Smooth muscle cell (in vitro differentiated cells): Measurements from ENCODE around the gene SUGCT. TPM values are rescaled to one million over a fixed set of nuclear protein-coding genes. Genes with fewer than 3 reads are reported as not detected.

Source experiments
- DNase-seq: peaks from one replicate; lab custom pipeline; 2025; ENCODE audit not compliant: unreplicated experiment; lab: John Stamatoyannopoulos, UW
- H2AFZ ChIP-seq: fragments of 200-600 bp; sonication (generic); 2 replicates; pipeline ENCODE4 v1.6.0; 2016; ENCODE audit warnings: antibody characterized with exemption, low read depth, mild to moderate bottlenecking
- H3F3A ChIP-seq: fragments of 200-600 bp; sonication (generic); 2 replicates; pipeline ENCODE4 v1.6.0; 2017; ENCODE audit warnings: antibody characterized with exemption, low read depth
- H3K27ac ChIP-seq: fragments of 200-600 bp; sonication (generic); 2 replicates; pipeline ENCODE4 v1.5.1; 2016; ENCODE audit warnings: low read depth, mild to moderate bottlenecking
- H3K27me3 ChIP-seq: fragments of 200-600 bp; sonication (generic); 2 replicates; pipeline ENCODE4 v1.6.1; 2016; ENCODE audit warnings: low read depth, mild to moderate bottlenecking
- H3K36me3 ChIP-seq: fragments of 200-600 bp; sonication (generic); 2 replicates; pipeline ENCODE4 v1.5.1; 2016; ENCODE audit warnings: low read depth
- H3K4me1 ChIP-seq: fragments of 200-600 bp; sonication (generic); 2 replicates; pipeline ENCODE4 v1.5.1; 2016; ENCODE audit warnings: low read depth
- H3K4me2 ChIP-seq: fragments of 200-600 bp; sonication (generic); 2 replicates; pipeline ENCODE4 v1.6.0; 2016; ENCODE audit warnings: mild to moderate bottlenecking
- H3K4me3 ChIP-seq: fragments of 200-600 bp; sonication (generic); 2 replicates; pipeline ENCODE4 v1.5.1; 2016; ENCODE audit warnings: mild to moderate bottlenecking
- H3K79me2 ChIP-seq: fragments of 200-600 bp; sonication (generic); 2 replicates; pipeline ENCODE4 v1.6.0; 2016; ENCODE audit warnings: low read depth, mild to moderate bottlenecking
- H3K9ac ChIP-seq: fragments of 200-600 bp; sonication (generic); 2 replicates; pipeline ENCODE4 v1.6.0; 2016; ENCODE audit warnings: low read depth
- H3K9me3 ChIP-seq: fragments of 200-600 bp; sonication (generic); replicated peaks from 2 replicates; pipeline ENCODE4 v1.5.1; 2016; ENCODE audit warnings: low read depth
- H4K20me1 ChIP-seq: fragments of 200-600 bp; sonication (generic); 2 replicates; pipeline ENCODE4 v1.6.0; 2016; ENCODE audit warnings: low read depth
- WGBS: methylation state at CpG from one replicate; pipeline ENCODE4 v1.1.7; 2016; ENCODE audit warnings: low lambda C conversion rate; 5-methylcytosine and 5-hydroxymethylcytosine counted together
- polyA plus RNA-seq: library from polyadenylated mRNA; unstranded; fragments of >200 nt; fragmentation: Nextera tagmentation; extraction: Ambion mirVana; gene quantifications from 2 replicates; pipeline ENCODE4 v1.2.1, GENCODE V29; 2016
- total RNA-seq: library from RNA; depleted of rRNA; stranded (reverse); fragments of >200 nt; gene quantifications from 2 replicates; pipeline ENCODE4 v1.2.3, GENCODE V29; 2014
- TF ChIP-seq, protein P1 (sequence below): fragments of 200-600 bp; sonication (generic); IDR thresholded peaks from 2 replicates; pipeline ENCODE4 v1.5.1; 2017; ENCODE audit warnings: borderline replicate concordance, mild to moderate bottlenecking, antibody characterized with exemption; ENCODE audit not compliant: insufficient read depth, poor library complexity, severe bottlenecking

Gene SUGCT
- total and polyA plus RNA-seq, 2 experiments from 2014 or later: 16.9 to 65.8 TPM

DNA sequence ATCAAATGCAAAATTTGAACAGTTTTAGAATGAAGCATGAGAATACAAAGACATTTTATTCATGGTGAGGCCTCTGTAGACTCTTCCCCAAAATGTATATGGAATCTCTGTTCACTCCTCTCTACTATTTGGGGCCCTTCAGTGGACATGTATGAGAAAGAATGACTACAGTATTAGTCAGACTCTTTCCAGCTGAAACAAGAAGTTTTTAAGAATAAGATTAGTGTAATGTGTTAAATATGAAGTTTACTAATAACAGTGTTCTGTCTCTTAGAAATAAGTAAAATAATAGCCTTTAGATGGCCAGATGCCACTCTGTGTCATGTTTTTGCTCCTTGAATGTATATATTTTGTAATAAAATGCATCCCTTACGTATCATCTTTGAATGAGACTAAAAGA is 585.6 kb downstream of the SUGCT start:
- Histone ChIP-seq H3K9ac (peak overlapping the region; percentile 10), H3K27me3 (no peaks in the 10 kb centered on the region), H3K27ac (peak overlapping the region; percentile 59), H2AFZ (no peak overlapping the region), H3K9me3 (no peaks in the 10 kb centered on the region), H3K36me3 (no peaks in the 10 kb centered on the region), H4K20me1 (no peaks in the 10 kb centered on the region), H3F3A (peaks cover 11% of the 10 kb centered on the region), H3K4me2 (peak overlapping the region; percentile 77), H3K4me1 (peaks cover 26% of the 10 kb centered on the region), H3K79me2 (no peaks in the 10 kb centered on the region), H3K4me3 (no peak overlapping the region)
- TF ChIP-seq, protein P1, sequence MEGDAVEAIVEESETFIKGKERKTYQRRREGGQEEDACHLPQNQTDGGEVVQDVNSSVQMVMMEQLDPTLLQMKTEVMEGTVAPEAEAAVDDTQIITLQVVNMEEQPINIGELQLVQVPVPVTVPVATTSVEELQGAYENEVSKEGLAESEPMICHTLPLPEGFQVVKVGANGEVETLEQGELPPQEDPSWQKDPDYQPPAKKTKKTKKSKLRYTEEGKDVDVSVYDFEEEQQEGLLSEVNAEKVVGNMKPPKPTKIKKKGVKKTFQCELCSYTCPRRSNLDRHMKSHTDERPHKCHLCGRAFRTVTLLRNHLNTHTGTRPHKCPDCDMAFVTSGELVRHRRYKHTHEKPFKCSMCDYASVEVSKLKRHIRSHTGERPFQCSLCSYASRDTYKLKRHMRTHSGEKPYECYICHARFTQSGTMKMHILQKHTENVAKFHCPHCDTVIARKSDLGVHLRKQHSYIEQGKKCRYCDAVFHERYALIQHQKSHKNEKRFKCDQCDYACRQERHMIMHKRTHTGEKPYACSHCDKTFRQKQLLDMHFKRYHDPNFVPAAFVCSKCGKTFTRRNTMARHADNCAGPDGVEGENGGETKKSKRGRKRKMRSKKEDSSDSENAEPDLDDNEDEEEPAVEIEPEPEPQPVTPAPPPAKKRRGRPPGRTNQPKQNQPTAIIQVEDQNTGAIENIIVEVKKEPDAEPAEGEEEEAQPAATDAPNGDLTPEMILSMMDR: no peak
- no peak for DNase-seq
- 85% methylated on average over 1 of the region's 1 CpG for WGBS

GRCh38 chr7:40721342-40721949 is 586.6 kb downstream of the SUGCT start:
- peaks cover 11% of the 10 kb centered on the region for H3F3A ChIP-seq
- H3K27me3 ChIP-seq: no peaks in the 10 kb centered on the region
- H3K79me2 ChIP-seq: no peaks in the 10 kb centered on the region
- no peaks in the 10 kb centered on the region for H3K9me3 ChIP-seq
- TF ChIP-seq, protein P1: no peak
- peak overlapping the region; percentile 77 for H3K4me2 ChIP-seq
- no peak for DNase-seq
- H3K4me1 ChIP-seq: peaks cover 18% of the 10 kb centered on the region
- peak overlapping the region; percentile 10 for H3K9ac ChIP-seq
- no peaks in the 10 kb centered on the region for H3K36me3 ChIP-seq
- 59% methylated on average over 2 of the region's 2 CpGs for WGBS
- peak overlapping the region; percentile 59 for H3K27ac ChIP-seq
- no peaks in the 10 kb centered on the region for H4K20me1 ChIP-seq
- no peak overlapping the region for H3K4me3 ChIP-seq
- H2AFZ ChIP-seq: peak overlapping the region; percentile 2

- Histone ChIP-seq H3K36me3 (no peaks in the 10 kb centered on the region), H4K20me1 (no peaks in the 10 kb centered on the region), H3K4me2 (no peak overlapping the region), H3F3A (peaks cover 11% of the 10 kb centered on the region), H3K9me3 (no peaks in the 10 kb centered on the region), H3K27ac (no peak overlapping the region), H3K27me3 (no peaks in the 10 kb centered on the region), H3K4me1 (peaks cover 11% of the 10 kb centered on the region), H3K79me2 (no peaks in the 10 kb centered on the region), H3K9ac (no peak overlapping the region), H2AFZ (no peak overlapping the region), H3K4me3 (no peak overlapping the region)
- TF ChIP-seq, protein P1: no peak
- DNase-seq: no peak
- 95% methylated on average over 2 of the region's 2 CpGs for WGBS
These were observed 587.4 kb downstream of the SUGCT start for GRCh38 chr7:40722242-40722641.

GRCh38 chr7:40723829-40724228 is 589.0 kb downstream of the SUGCT start:
- Histone ChIP-seq H3K4me1 (peaks cover 11% of the 10 kb centered on the region), H3K79me2 (no peaks in the 10 kb centered on the region), H3K4me3 (no peak overlapping the region), H3F3A (peaks cover 11% of the 10 kb centered on the region), H3K36me3 (no peaks in the 10 kb centered on the region), H3K27me3 (no peaks in the 10 kb centered on the region), H2AFZ (no peak overlapping the region), H3K27ac (no peak overlapping the region), H4K20me1 (no peaks in the 10 kb centered on the region), H3K9ac (no peak overlapping the region), H3K4me2 (no peak overlapping the region), H3K9me3 (no peaks in the 10 kb centered on the region)
- 98% methylated on average over 2 of the region's 2 CpGs for WGBS
- TF ChIP-seq, protein P1: no peak
- DNase-seq: no peak
